HG02885 (cell line): ENCODE results near the gene CHCHD6.

ENCODE experiments used
- ATAC-seq: cut with Tn5 transposase; IDR thresholded peaks from one replicate; pipeline ENCODE4 v1.9.1; 2021; ENCODE audit warnings: mild to moderate bottlenecking; ENCODE audit not compliant: unreplicated experiment, poor library complexity

The CHCHD6 gene

DNA sequence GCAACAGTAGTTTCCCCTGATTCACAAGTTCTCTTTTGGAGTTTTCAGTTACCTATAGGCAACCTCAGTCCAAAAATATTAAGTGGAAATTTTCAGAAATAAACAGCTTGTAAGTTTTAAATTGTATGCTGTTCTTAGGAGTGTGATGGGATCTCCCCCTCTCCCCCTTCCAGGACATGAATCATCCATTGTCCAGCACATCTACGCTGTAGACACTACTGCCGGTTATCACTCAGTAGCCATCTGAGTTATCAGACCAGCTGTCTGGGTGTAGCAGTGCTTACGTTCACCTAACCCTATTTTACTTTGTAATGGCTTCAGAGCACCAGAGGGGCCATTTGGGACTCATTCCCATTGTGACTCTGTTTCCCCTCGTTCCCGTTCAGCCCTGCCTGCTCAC, 182.2 kb downstream of the CHCHD6 start:
- no peak for ATAC-seq

DNA sequence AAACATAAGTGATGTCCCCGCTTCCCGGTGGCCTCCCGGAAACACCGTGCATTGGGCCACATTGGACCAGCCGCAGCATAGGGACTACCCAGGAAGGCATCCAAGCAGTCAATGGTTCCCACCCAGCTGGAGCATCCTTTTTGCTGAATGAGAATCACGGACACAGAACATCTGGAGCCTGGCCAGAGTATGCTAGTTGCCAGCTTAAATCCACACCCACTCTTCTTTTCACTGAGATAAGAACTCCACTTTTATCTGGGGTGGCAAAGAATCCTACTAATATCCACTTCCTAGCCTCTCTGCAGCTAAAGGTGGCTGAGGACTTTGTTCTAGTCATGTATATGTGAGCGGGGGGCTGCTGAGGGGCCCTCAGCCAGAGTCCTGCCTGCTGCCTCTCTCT, 183.6 kb downstream of the CHCHD6 start:
- no peak for ATAC-seq

DNA sequence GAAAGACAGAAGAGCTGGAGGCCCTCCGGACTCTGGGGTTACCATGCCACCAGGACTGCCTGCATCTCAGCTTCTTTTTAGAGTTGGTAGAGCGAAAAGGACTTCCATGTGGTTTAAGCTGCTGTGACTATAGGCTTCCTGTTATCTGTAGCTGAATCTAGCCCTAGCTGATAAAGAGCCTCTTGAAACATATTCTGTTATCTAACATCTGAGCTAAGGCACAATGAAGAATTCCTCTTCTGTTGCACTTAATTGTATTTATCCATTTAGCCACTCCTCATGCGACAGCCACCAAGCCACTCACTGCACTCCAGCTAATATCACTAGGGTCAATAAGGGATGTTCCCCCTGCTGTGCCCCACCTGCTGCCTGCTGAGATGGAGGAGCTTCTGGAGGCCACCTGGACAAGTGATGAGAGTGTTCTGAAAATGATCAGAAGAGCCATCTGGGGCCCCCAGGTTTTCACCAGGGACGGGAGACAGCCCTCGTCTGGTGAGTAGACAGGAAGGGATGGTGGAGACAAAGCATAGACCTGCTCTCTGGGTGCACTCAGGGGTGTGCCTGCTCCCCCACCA, 184.2 kb downstream of the CHCHD6 start:
- ATAC-seq, result no peak

DNA sequence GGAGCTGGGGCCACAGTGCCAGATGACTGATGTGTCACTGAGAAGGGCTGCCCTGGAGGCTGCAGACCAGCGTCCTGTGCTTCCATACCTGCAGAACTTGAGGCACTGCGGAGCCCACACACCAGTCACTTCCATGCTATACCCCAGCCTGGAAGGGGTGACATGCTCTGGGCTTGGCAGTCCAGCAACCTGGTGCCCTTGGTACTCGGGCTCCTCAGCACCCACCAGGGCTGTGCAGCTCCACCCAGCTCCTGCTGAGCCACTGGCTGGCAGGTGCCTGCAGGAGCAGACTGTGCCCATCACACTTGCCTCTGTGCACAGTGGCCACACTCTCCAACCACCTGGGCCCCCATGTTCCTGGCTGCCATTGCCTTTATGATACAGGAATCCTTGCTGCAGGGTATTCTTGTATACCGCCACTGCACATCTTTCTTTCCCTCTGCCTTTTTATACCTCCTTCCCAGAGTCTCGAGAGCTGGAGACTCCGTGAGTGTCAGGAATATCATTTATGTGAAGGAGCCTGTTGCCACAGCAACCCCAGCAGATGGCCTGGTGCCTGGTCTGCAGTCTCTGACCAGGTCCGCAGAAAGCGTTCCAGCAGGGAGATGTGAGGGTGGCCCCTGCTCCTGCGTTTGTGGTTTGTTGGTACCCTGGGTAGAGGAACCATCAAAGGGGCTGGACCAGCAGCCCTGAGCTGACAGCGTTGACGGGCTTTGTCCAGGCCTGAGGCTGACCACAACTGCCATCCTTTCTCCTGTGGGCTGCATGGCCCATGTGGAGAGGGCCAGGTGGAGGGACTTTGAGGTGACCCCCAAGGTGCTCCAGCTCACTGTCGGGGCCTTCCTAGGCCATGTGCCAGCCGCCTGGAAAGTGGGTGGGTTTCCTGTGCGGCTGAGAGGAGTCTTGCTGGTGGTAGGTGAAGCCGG, 185.5 kb downstream of the CHCHD6 start:
- no peak for ATAC-seq

- no peak for ATAC-seq
These were observed 187.1 kb downstream of the CHCHD6 start for GRCh38 chr3:126891141-126891540.

DNA sequence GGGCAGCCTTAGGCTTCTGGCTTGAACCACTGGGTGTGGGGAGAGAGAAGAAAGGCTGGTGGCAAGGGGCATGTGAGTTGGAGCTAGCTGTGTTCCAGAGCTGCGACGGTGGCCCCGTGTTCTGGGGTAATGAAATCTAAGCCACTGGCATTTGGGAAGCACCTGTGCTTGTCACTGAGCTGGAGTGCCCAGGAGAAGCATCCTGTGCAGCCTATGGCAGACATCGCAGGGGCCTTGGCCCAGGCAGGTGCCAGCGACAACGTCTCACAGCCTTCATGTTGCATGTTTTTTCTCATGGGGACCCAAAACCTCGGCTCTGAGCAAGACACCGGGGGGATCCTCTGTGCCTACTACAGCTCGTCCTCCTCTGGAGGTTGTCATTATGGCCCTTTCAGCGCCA, 187.8 kb downstream of the CHCHD6 start:
- no peak for ATAC-seq

DNA sequence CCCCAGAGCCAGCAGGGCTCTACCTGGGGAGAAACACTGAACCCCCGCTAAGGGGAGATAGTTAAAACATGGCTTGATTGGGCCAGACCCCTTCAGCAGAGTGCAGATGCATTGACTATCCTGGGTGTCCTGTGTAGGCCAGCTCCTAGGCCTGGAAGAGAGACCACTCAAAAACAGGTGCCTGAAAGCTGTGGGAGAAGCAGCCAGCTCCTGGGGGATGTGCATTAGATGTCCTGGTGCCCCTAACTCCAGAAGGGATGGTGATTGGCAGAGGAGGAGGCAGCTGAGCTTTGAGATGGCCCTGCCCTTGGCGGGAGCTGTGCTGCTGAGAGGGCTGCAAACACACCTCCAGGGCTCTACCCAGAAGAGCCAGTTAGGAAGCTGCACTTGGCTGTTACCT, 189.6 kb downstream of the CHCHD6 start:
- no peak for ATAC-seq

DNA sequence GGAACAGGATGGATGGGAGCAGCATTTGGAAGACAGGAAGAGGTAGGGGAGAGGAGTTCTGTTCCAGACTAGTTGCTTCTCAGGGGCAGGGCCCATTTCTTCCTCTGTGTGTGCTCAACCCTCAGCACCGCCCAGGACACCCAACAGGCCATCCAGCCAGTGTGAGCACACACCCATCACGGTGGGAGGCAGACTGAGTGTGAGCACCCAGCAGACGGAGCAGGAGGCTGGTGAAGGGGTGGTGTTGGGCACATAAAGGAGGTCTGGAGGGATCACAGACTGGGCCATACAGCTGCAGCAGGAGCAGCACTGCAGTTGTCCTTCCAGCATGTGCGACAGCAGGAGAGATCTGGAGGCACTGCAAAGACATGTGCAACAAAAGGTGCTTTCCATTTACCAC, 190.4 kb downstream of the CHCHD6 start:
- no peak for ATAC-seq

- no peak for ATAC-seq
These were observed 191.4 kb downstream of the CHCHD6 start for GRCh38 chr3:126895178-126896066.

DNA sequence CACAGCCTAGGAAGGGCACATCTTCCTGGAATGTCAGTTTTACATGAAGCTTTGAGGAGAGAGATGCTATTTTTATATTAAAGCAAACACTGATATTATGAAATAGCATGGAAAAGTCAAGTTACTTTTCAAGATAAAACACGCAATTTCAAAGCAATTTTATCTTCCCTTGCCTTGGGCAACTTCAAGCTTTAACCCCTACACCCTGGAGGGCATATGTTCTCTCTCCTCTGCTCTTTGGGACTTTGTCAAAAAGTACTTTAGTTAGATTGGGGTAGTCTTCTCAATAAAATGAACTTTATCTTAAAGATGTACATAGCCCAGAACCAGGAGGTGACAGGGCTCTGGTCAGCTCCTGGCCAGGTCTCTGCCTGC, 192.0 kb downstream of the CHCHD6 start:
- no peak for ATAC-seq

- no peak for ATAC-seq
These were observed 192.9 kb downstream of the CHCHD6 start for GRCh38 chr3:126896968-126897367.

DNA sequence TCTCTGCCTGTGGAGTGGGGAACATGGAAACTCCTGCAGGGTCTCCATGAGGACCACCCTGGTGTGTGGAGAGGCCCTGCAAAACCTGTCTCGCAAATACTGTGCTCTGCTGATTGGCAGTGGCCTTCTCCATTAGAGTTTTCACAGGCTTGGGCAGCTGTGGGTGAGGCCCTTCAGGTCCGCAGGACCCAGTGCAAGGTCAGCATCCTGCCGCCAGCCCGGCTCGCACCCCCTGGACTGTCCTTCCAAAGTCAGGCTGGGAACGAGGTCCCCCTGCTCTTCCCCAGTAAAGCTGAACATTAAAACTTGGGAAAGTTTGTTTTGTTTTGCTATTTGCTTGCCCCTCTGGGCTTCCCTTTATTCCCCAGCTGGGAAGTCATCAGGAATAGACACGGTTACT, 193.9 kb downstream of the CHCHD6 start:
- no peak for ATAC-seq

GRCh38 chr3:126900859-126901540, 197.0 kb downstream of the CHCHD6 start:
- no peak for ATAC-seq

DNA sequence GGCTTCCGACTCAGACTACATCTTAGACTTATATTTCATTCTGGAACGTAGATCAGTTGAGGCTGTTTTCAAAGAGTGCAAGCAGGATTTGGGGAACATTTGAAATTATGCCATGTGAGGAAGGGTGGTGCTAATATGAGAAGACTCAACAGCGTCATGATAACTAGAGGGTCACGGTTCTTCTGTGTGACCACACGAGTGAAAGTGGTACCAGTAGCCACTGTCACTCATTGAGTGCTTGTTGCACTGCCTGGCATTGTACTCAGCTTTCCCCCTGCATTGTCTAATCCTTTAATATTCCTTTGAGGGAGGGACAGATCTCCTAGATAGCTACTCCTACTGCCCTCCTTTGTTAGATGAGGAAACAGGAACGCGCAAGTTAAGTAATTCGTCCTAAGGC, 197.6 kb downstream of the CHCHD6 start:
- ATAC-seq, result no peak

DNA sequence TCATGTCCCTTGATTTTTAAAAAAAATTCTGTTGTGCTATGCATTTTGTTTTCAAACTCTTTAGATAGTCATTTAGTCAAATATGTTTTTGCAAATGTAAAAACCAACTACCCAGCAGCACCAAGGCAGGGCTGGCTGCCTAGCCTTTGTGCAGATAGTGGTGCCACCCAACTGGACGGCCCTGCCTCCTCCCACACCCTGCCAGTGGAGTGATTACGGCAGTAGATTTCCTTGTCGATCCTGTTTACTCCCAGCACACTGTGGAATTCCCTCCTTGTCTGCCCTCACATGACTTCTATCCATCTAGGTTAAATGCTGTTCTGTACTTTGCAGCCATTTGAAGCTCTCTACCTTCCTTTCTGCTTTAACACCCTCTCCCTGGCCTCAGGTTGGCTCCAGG, 199.5 kb downstream of the CHCHD6 start:
- no peak for ATAC-seq

DNA sequence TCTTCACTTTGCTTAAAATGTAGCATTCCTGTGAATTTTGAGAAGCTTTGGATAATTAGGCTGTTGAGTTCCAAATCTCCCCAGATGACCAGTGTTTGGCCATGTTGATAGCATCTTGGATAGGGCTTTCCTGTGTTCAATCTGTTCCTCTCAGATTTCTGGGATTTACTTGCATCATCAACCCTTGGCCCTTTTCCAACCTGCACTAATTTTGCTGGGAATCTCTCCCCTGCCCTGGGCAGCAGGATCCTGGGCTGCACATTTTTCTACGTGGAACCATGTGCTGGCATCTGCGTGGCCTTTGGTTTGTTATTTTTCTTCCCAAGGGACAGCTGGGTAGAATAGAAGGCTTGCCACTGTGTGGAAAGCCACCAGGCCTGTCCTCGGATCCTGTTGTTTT, 203.5 kb downstream of the CHCHD6 start:
- ATAC-seq, result no peak

DNA sequence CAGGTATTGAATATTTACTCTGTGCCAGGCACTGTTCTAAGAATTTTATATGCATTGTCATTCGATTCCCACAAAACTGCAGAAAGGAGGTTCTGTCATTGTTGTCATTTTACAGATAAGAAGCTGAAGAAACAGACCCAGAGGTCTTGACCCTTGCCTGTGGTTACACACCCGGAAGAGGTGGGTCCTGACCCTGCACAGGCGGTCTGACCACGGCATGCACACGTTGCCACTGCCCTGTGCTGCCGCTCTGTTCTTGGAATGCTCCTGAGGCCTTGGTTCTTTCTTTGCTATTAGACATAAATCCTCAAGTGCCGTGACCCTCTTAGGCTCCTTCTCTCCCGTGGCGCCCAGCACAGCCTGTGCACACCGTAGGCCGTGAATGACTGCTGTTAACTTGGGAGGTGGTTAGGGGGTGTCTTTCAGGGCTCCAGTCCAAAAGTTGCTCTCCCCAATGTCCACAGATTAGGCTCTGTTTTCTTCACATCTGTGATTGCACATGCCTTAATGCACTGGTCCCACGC, 204.8 kb downstream of the CHCHD6 start:
- ATAC-seq, result no peak

GRCh38 chr3:126910231-126910630, 206.2 kb downstream of the CHCHD6 start:
- ATAC-seq, result no peak

DNA sequence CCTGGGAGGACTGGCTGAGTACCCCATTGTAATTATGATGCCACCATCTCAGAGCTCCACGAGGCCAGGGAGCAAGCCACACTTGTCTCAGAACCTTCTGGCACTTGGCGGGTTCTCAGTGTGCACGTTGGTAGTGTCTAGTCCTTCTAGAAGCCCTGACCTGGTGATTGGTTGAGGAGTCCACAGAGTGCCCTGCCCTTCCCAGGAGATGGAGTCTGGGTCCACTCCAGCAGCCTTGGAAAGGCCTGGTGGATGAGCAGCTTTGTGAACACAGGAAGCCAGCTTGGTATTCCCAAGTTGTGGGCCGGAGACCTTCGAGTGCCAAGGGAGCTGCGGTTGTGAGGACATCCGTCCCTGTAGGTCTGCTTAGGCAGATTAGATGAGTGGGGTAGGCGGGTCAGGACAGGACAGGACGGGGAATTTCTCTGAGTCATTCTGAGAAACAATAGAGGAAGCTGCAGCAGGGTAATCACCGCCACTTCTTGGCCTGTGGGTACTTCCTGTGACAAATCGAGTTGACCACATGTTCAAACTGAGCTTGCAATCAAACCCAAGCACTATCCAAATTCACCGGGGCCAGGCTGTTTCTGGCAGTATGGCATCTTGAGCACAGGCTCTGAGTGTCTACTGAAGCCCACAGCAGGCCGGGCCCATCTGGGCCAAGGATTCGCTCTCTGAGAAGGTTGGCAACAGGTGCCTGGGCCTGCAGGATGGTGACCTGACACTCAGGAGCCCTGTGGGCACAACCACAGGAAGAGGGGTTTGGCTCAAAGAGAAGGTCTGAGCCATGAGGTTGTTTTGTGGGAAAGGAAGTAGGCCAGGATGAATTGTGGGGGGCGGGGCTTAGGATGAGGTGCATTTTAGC, 207.4 kb downstream of the CHCHD6 start:
- peak; percentile 99 for ATAC-seq
